Tibial nerve (tissue), 3 donors: ENCODE results near the gene UVSSA.

Source experiments
- POLR2A ChIP-seq, 2 donors: fragments of 450-650 bp; IDR thresholded peaks; one replicate each; pipeline ENCODE4 v1.6.1; 2017; ENCODE audit warnings: antibody characterized with exemption in 2 of 2, mild to moderate bottlenecking in 2 of 2, moderate library complexity in 2 of 2
- TF ChIP-seq, protein P1 (sequence below), 5 experiments: fragments of 200-600 bp in 3 of 5; fragments of 450-650 bp in 2 of 5; sonication (generic) in 3 of 5; IDR thresholded peaks; one replicate each; pipeline ENCODE4 v1.5.1; 2016 to 2019; ENCODE audit warnings: antibody characterized with exemption in 5 of 5, mild to moderate bottlenecking in 3 of 5, moderate library complexity in 2 of 5

DNA sequence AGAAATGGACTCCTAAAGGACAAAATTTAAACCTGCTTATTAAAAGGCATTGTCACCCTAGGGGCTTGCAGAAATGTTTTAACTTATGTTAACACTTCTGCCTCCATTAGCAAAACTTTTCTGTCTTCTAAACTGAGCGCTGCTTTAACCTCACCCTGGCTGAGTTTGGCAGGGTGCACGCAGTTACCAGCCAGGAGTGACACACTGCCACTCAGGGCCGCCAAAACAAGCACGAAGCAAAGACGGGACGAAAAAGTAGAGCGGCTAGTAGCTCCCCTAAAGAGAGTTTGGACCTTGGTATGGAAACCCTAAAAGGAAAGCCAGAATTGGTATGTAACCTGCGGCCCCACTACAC, 23.8 kb upstream of the UVSSA start:
- TF ChIP-seq, protein P1, sequence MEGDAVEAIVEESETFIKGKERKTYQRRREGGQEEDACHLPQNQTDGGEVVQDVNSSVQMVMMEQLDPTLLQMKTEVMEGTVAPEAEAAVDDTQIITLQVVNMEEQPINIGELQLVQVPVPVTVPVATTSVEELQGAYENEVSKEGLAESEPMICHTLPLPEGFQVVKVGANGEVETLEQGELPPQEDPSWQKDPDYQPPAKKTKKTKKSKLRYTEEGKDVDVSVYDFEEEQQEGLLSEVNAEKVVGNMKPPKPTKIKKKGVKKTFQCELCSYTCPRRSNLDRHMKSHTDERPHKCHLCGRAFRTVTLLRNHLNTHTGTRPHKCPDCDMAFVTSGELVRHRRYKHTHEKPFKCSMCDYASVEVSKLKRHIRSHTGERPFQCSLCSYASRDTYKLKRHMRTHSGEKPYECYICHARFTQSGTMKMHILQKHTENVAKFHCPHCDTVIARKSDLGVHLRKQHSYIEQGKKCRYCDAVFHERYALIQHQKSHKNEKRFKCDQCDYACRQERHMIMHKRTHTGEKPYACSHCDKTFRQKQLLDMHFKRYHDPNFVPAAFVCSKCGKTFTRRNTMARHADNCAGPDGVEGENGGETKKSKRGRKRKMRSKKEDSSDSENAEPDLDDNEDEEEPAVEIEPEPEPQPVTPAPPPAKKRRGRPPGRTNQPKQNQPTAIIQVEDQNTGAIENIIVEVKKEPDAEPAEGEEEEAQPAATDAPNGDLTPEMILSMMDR (IDR thresholded peaks at IDR 0.05), result no peak
- no peak for TF ChIP-seq POLR2A (IDR thresholded peaks at IDR 0.05)
